ENCODE data around the gene HYAL4. TPM values are rescaled to one million over a fixed set of nuclear protein-coding genes. Genes with fewer than 3 reads are reported as not detected.
"Not testable (repeated sequence)": the region's sequence is repeated elsewhere in the genome, so short reads cannot be mapped to it uniquely, and the experiment has no call there.

The HYAL4 gene
- total RNA-seq, 4 donors from 2014 or later: not detected

- in situ Hi-C loops (cut with MboI; ENCODE audit: low pct_ligation_motif_present in 1 of 4, low pct_unique_long_range_greater_than_20kb in 1 of 4, low sequenced_read_pairs in 3 of 4): no loop called here
- TF ChIP-seq CTCF (IDR thresholded peaks at IDR 0.05) (no peak), EP300 (IDR thresholded peaks at IDR 0.05; ENCODE audit: low read depth) (no peak), POLR2AphosphoS5 (IDR thresholded peaks at IDR 0.05) (no peak), POLR2A (IDR thresholded peaks at IDR 0.05) (no peak)
These were observed 2.9 kb downstream of the HYAL4 start for GRCh38 chr7:123847868-123848267.

GRCh38 chr7:123849855-123850254 is 4.9 kb downstream of the HYAL4 start:
- no peak for DNase-seq
- no peaks in the 10 kb centered on the region for H3K27me3 ChIP-seq
- TF ChIP-seq CTCF (IDR thresholded peaks at IDR 0.05) (no peak), POLR2AphosphoS5 (IDR thresholded peaks at IDR 0.05) (no peak), EP300 (IDR thresholded peaks at IDR 0.05; ENCODE audit: low read depth) (no peak), POLR2A (IDR thresholded peaks at IDR 0.05) (no peak)
- intact Hi-C loops (cut with DNase I; ENCODE audit: low total_unique reads): no loop called here
- peaks cover 0 to 5% (median 0%) of the 10 kb centered on the region in 4 donors for H3K4me1 ChIP-seq
- no peaks in the 10 kb centered on the region for H3K36me3 ChIP-seq
- no peak overlapping the region for H3K4me3 ChIP-seq
- no peaks in the 10 kb centered on the region for H3K9me3 ChIP-seq
- no peak overlapping the region for H3K27ac ChIP-seq
- in situ Hi-C loops (cut with MboI; ENCODE audit: low pct_ligation_motif_present in 1 of 4, low pct_unique_long_range_greater_than_20kb in 1 of 4, low sequenced_read_pairs in 3 of 4): loop anchor here in 2 of 4 donors (25.0 kb wide), 2 partner anchors 163 to 263 kb away; no protein-coding TSS in a partner anchor
- WGBS, 2 donors (ENCODE audit: low coverage in 1 of 2): 74 to 75% methylated on average over 1 of the region's 1 CpG

More at GRCh38 chr7:123847868-123848267, 2.9 kb downstream of the HYAL4 start:
- intact Hi-C loops (cut with DNase I; ENCODE audit: low total_unique reads): no loop called here
- H3K27ac ChIP-seq: no peak overlapping the region
- peaks cover 0 to 5% (median 0%) of the 10 kb centered on the region in 4 donors for H3K4me1 ChIP-seq
- no peaks in the 10 kb centered on the region for H3K9me3 ChIP-seq
- no peak overlapping the region for H3K4me3 ChIP-seq
- 92 to 100% methylated on average over 1 of the region's 1 CpG for WGBS, 2 donors (ENCODE audit: low coverage in 1 of 2)
- DNase-seq: no peak
- H3K27me3 ChIP-seq: no peaks in the 10 kb centered on the region
- H3K36me3 ChIP-seq: no peaks in the 10 kb centered on the region

- WGBS, 2 donors (ENCODE audit: low coverage in 1 of 2): 93 to 96% methylated on average over 5 of the region's 5 CpGs
- H3K4me3 ChIP-seq; intact Hi-C loops (cut with DNase I; ENCODE audit: low total_unique reads); H3K36me3 ChIP-seq; H3K9me3 ChIP-seq; H3K27ac ChIP-seq; H3K4me1 ChIP-seq; DNase-seq; H3K27me3 ChIP-seq: not testable (repeated sequence)
- in situ Hi-C loops (cut with MboI; ENCODE audit: low pct_ligation_motif_present in 1 of 4, low pct_unique_long_range_greater_than_20kb in 1 of 4, low sequenced_read_pairs in 3 of 4): loop anchor here in 2 of 4 donors (25.0 kb wide), 2 partner anchors 164 to 264 kb away; no protein-coding TSS in a partner anchor
These were observed 6.4 kb downstream of the HYAL4 start for GRCh38 chr7:123851404-123851803.

- WGBS, 2 donors (ENCODE audit: low coverage in 1 of 2): 62 to 63% methylated on average over 2 of the region's 2 CpGs
- intact Hi-C loops (cut with DNase I; ENCODE audit: low total_unique reads); H3K27ac ChIP-seq; H3K4me3 ChIP-seq; H3K36me3 ChIP-seq; DNase-seq; H3K27me3 ChIP-seq; H3K9me3 ChIP-seq; H3K4me1 ChIP-seq: not testable (repeated sequence)
- in situ Hi-C loops (cut with MboI; ENCODE audit: low pct_ligation_motif_present in 1 of 4, low pct_unique_long_range_greater_than_20kb in 1 of 4, low sequenced_read_pairs in 3 of 4): loop anchor here in 2 of 4 donors (25.0 kb wide), 2 partner anchors 167 to 267 kb away; no protein-coding TSS in a partner anchor
These were observed 9.3 kb downstream of the HYAL4 start for GRCh38 chr7:123854291-123854690.

GRCh38 chr7:123856428-123856827 is 11.5 kb downstream of the HYAL4 start:
- 75% methylated on average over 1 of the region's 1 CpG; no CpG with 5 or more reads in 1 of the 2 donors for WGBS, 2 donors (ENCODE audit: low coverage in 1 of 2)
- intact Hi-C loops (cut with DNase I; ENCODE audit: low total_unique reads); H3K36me3 ChIP-seq; H3K4me1 ChIP-seq; H3K4me3 ChIP-seq; H3K27me3 ChIP-seq; H3K9me3 ChIP-seq; DNase-seq; H3K27ac ChIP-seq: not testable (repeated sequence)
- in situ Hi-C loops (cut with MboI; ENCODE audit: low pct_ligation_motif_present in 1 of 4, low pct_unique_long_range_greater_than_20kb in 1 of 4, low sequenced_read_pairs in 3 of 4): loop anchor here in 2 of 4 donors (25.0 kb wide), 2 partner anchors 169 to 269 kb away; no protein-coding TSS in a partner anchor

- DNase-seq: no peak
- Histone ChIP-seq H3K9me3 (no peaks in the 10 kb centered on the region), H3K4me3 (no peak overlapping the region), H3K4me1 (peaks cover 4 to 21% (median 11%) of the 10 kb centered on the region in 4 donors), H3K27me3 (no peaks in the 10 kb centered on the region), H3K27ac (no peak overlapping the region), H3K36me3 (no peaks in the 10 kb centered on the region)
- TF ChIP-seq EP300 (IDR thresholded peaks at IDR 0.05; ENCODE audit: low read depth): no peak
- in situ Hi-C loops (cut with MboI; ENCODE audit: low pct_ligation_motif_present in 1 of 4, low pct_unique_long_range_greater_than_20kb in 1 of 4, low sequenced_read_pairs in 3 of 4) (loop anchor here (10.0 to 25.0 kb wide), 5 partner anchors 56 to 366 kb away; no protein-coding TSS in a partner anchor), intact Hi-C loops (cut with DNase I; ENCODE audit: low total_unique reads) (loop anchor here (10.0 kb wide), 2 partner anchors 56 to 176 kb away; no protein-coding TSS in a partner anchor)
These were observed 15.9 kb downstream of the HYAL4 start for GRCh38 chr7:123860848-123861247.
